ENCODE data around the gene ARHGAP5.

ARHGAP5 gene

GRCh38 chr14:32080001-32080510 lies 3.0 kb downstream of the ARHGAP5 start:
- no peak for DNase-seq (ENCODE audit: low read depth)
- TF ChIP-seq CTCF (IDR thresholded peaks at IDR 0.05; ENCODE audit: control insufficient read depth, insufficient read depth, low read depth, low read length, missing control alignments) = no peak
- no peak overlapping the region for H3K4me3 ChIP-seq (ENCODE audit: control insufficient read depth, low read depth, low read length)

- no peak overlapping the region for H3K4me3 ChIP-seq (ENCODE audit: control insufficient read depth, low read depth, low read length)
Measured at GRCh38 chr14:32081901-32082300, 4.8 kb downstream of the ARHGAP5 start.

GRCh38 chr14:32083315-32083624 lies 6.2 kb downstream of the ARHGAP5 start:
- no peak for DNase-seq (ENCODE audit: low read depth)
- no peak for TF ChIP-seq CTCF (IDR thresholded peaks at IDR 0.05; ENCODE audit: control insufficient read depth, insufficient read depth, low read depth, low read length, missing control alignments)

More at GRCh38 chr14:32081901-32082300, 4.8 kb downstream of the ARHGAP5 start:
- no peak for DNase-seq (ENCODE audit: low read depth)
- no peak for TF ChIP-seq CTCF (IDR thresholded peaks at IDR 0.05; ENCODE audit: control insufficient read depth, insufficient read depth, low read depth, low read length, missing control alignments)

GRCh38 chr14:32083789-32084188 lies 6.7 kb downstream of the ARHGAP5 start:
- no peak for DNase-seq (ENCODE audit: low read depth)
- H3K4me3 ChIP-seq (ENCODE audit: control insufficient read depth, low read depth, low read length) = no peak overlapping the region
- TF ChIP-seq CTCF (IDR thresholded peaks at IDR 0.05; ENCODE audit: control insufficient read depth, insufficient read depth, low read depth, low read length, missing control alignments) = no peak

More at GRCh38 chr14:32083315-32083624, 6.2 kb downstream of the ARHGAP5 start:
- no peak overlapping the region for H3K4me3 ChIP-seq (ENCODE audit: control insufficient read depth, low read depth, low read length)

GRCh38 chr14:32085182-32085844 lies 8.2 kb downstream of the ARHGAP5 start:
- no peak for DNase-seq (ENCODE audit: low read depth)
- no peak for TF ChIP-seq CTCF (IDR thresholded peaks at IDR 0.05; ENCODE audit: control insufficient read depth, insufficient read depth, low read depth, low read length, missing control alignments)
- no peak overlapping the region for H3K4me3 ChIP-seq (ENCODE audit: control insufficient read depth, low read depth, low read length)

GRCh38 chr14:32085845-32086383 lies 8.8 kb downstream of the ARHGAP5 start:
- no peak for DNase-seq (ENCODE audit: low read depth)
- no peak overlapping the region for H3K4me3 ChIP-seq (ENCODE audit: control insufficient read depth, low read depth, low read length)
- TF ChIP-seq CTCF (IDR thresholded peaks at IDR 0.05; ENCODE audit: control insufficient read depth, insufficient read depth, low read depth, low read length, missing control alignments) = no peak

Measured in AG09309 (cell line).